Tongue (tissue), 2 donors: ENCODE results near the gene LRRC32. TPM values are rescaled to one million over a fixed set of nuclear protein-coding genes. Genes with fewer than 3 reads are reported as not detected.
"Not testable (repeated sequence)": the region's sequence is repeated elsewhere in the genome, so short reads cannot be mapped to it uniquely, and the experiment has no call there.

Experiments
- DNase-seq: peaks from one replicate; pipeline ENCODE4 v3.0.0-alpha.2; 2015
- total RNA-seq: library from RNA; depleted of rRNA; stranded (reverse); fragments of >200 nt; gene quantifications from one replicate; pipeline ENCODE4 v1.2.3, GENCODE V29; 2014

Gene LRRC32
- total RNA-seq, 1 donor from 2014 or later: 22.1 TPM

GRCh38 chr11:76610371-76610770 lies 60.2 kb downstream of the LRRC32 start:
- no peak for DNase-seq

DNA sequence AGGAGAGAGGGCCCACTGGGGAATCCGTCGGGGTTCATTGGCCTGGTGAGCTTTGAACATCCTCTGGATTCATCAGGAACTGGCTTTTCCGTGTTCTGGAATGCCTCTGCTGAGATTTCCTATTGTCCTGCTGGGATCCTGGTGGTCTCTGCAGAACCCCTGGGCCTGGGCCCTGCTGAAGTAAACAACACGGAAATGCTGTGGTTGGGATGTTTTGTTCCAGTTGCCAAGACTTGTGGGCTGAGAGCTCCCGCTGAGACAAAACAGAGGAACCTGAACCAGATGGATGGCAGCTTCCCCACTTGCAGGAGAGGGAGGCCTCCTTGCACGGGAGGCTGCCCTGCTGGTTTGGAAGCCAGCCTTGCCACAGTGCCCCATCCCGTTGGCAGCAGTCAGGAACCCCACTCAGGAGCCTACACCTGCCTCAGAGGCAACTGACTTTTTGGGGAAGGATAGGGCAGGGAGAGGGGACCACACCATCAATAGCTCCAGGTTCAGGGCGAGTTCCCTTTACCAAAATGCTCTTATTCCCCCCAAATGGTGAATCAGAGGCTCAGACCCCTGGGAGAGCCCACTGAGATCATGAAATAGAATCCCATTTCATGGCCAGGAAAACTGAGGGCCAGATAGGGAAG lies 60.7 kb downstream of the LRRC32 start:
- peak; percentile 68 for DNase-seq

GRCh38 chr11:76608879-76609460 lies 61.6 kb downstream of the LRRC32 start:
- DNase-seq: not testable (repeated sequence)

- not testable (repeated sequence) for DNase-seq
Observed at GRCh38 chr11:76608228-76608627, 62.3 kb downstream of the LRRC32 start.

Other genes starting within 250 kb of the LRRC32 start
- gene EMSY, start 225.7 kb downstream of the LRRC32 start, total RNA-seq: 31.9 TPM
- gene TSKU, start 112.6 kb upstream of the LRRC32 start, total RNA-seq: 14.6 TPM
- 9.2 TPM for gene ACER3, start 190.2 kb upstream of the LRRC32 start, total RNA-seq